GM10266 (cell line): ENCODE measurements around the gene TMEM59.

ENCODE experiments used
- DNase-seq: peaks from one replicate; pipeline ENCODE4 v3.0.0; 2012; ENCODE audit errors: extremely low spot score
- TF ChIP-seq, protein P1 (sequence below): IDR thresholded peaks from 2 replicates; pipeline ENCODE4 v1.5.1; 2012; ENCODE audit warnings: mild to moderate bottlenecking, low read depth; ENCODE audit not compliant: control insufficient read depth, insufficient read depth; ENCODE audit errors: missing control alignments

The TMEM59 gene

DNA sequence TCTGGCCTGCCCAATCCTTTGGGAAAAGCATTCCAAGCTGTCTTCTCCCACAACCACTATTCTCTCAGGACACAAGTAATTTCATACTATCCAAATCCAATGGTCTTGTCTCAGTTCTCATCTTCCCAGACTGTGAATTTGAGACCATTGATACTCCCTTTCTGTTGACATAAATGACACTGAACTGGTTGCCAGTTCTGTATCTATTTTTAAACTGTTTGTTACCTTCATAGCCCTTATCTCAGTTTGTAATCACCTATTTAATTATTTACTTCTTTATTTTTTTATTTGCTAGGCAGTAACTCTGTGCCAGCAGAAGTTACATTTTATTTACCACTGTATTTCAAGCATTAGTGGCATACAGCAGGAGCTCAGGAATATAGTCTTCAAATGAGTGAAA is 24.4 kb upstream of the TMEM59 start:
- TF ChIP-seq, protein P1, sequence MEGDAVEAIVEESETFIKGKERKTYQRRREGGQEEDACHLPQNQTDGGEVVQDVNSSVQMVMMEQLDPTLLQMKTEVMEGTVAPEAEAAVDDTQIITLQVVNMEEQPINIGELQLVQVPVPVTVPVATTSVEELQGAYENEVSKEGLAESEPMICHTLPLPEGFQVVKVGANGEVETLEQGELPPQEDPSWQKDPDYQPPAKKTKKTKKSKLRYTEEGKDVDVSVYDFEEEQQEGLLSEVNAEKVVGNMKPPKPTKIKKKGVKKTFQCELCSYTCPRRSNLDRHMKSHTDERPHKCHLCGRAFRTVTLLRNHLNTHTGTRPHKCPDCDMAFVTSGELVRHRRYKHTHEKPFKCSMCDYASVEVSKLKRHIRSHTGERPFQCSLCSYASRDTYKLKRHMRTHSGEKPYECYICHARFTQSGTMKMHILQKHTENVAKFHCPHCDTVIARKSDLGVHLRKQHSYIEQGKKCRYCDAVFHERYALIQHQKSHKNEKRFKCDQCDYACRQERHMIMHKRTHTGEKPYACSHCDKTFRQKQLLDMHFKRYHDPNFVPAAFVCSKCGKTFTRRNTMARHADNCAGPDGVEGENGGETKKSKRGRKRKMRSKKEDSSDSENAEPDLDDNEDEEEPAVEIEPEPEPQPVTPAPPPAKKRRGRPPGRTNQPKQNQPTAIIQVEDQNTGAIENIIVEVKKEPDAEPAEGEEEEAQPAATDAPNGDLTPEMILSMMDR, result no peak
- DNase-seq, result no peak

DNA sequence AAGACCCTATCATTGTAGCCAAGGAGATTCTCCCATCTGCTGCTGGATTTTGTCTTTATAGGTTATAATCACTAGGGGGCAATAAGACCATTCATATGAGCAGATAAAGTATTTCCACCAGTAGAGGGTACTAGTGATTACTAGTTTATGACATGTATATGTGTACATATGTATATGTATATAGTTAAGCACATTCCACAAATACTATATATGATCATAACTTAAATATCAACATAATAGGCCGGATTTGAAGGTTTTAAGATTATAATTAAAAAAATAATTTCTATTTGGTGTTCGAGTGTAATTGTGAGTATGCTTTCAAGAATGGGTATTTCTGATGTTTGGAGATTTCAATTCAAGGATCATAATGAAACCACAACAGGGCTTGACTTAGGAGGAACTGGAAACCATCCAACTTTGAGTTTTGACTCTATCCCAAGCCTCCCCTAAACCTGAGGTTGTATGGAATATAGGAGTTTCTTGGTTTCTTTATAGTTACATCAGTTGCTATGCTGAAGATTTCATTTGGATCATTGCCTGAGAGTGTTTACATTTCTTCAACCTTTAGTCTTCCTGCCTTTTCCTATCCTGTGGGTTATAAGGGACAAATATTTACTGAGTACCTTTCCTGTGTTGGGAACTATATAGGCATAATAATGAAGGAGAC is 17.3 kb upstream of the TMEM59 start:
- TF ChIP-seq, protein P1, result peak; percentile 78
- DNase-seq, result peak; percentile 59

DNA sequence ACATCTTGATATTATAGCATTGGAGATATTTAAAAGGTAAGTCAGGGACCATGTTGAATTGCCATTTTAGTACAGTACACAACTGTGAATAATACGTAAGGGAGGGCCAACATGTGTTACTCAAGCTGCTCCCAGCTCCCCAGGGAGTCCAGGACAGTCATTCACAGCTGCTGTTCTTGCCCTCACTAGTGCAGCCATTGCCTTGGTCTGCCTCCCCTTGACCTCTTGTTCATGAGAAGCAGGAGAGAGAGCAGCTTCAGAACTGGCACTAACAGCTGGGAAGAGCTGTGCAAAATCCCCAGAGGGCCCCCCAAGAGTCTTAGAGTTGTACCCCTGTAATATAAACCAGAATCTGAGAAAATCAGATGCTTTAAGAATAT is 16.8 kb upstream of the TMEM59 start:
- DNase-seq, result no peak
- TF ChIP-seq, protein P1, result peak; percentile 28

DNA sequence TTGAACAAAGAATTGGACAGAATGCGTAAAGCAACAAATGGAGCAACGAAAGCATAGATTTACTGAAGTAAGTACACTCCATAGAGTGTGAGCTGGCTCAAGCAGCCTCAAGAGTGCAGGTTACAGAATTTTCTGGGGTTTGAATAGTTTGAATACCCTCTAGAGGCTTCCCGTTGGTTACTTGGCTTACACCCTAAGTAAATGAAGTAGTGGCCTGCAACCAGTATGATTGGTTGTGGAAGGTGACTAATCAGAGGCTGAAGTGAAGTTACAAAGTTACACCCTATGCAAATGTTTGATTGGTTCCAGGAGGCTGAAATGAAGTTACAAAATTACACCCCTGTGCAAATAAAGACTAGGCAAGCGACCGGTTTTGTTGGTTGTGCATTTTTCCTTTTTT is 11.3 kb upstream of the TMEM59 start:
- no peak for DNase-seq
- TF ChIP-seq, protein P1, result no peak

DNA sequence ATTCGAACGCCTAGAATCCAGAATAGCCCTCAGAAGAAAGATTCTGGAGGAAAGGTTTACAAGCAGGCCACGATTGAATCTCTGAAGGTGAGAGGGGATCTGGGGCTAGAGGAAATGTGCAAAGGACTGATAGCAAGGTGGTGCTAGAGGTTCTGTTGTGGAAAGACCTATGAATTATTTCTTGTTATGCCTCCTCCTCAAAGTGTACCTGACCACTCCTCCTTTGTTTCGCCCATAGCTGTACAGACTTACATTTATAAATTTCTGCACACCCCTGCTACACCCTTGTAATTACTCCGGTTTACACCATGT is 1.4 kb upstream of the TMEM59 start:
- TF ChIP-seq, protein P1, result peak; percentile 51
- peak; percentile 9 for DNase-seq

DNA sequence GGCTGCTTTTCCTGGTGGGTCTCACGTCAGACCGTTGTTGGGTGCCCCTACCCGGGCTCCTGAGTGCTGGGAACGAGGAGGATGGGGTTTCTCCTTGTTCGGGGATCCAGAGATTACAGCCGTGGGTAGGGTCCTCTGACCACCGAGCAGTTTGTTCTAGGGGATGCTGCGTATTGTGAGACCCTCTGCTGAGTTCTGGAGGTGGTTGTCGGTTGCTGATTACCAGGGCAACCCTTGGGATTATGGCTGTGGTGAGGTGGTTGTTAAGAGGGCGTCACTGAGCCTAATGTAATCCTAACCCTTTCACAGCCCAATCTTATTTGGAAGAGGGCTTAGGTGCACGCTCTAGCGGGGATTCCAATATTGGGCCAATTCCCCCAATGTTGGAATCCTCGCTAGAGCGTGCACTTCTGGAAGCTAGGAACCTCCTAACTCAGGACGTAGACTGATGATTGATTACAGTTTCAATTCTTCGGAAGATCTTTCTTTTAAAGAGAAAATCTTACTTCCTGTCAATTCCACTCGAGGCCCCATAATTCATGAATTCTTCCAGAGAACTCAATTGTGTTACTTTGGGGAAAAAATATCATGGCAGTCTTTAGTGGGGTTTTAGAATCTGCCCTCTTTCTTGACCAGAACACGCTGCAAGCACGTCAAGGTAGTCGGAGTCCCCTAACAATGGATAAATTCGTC is 887 bp upstream of the TMEM59 start:
- TF ChIP-seq, protein P1, result no peak
- no peak for DNase-seq

DNA sequence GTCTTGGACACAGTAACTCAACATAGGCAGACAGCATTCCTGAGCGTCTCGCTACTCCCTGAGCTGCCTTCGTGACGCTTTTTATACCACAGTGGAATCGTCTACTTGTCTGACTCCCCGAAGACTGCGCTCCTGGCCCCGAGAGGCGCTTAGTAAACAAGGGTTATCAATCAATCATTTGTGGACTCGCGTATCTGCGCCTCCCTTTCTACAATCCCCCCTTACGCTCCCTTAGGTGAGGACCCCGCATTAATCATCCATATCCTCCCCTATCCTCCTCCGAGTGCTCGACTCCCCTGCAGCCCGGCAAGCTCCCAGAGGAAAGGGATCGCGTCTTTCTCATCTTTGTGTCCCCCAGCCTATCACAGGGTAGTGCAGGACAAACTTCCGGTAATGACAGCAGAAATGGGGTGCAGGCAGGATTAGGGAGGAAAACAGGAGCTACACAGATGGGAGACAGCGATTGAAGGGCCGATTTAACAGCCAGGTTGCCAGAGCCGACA is 522 bp downstream of the TMEM59 start:
- DNase-seq, result peak; percentile 24
- TF ChIP-seq, protein P1, result no peak
